ENCODE results near the gene MAFB.

Gene MAFB

GRCh38 chr20:40682104-40682981 is 6.7 kb downstream of the MAFB start:
- no peaks in the 10 kb centered on the region for H3K9me3 ChIP-seq (ENCODE audit: control insufficient read depth, low read length)
- DNase-seq, result no peak
- no peak overlapping the region for H3K4me3 ChIP-seq (ENCODE audit: insufficient read depth, low read depth, low read length, poor library complexity, severe bottlenecking)
- no peak overlapping the region for H3K27ac ChIP-seq (ENCODE audit: insufficient read depth, low read length, poor library complexity, severe bottlenecking)
- peaks cover 19% of the 10 kb centered on the region for H3K27me3 ChIP-seq (replicated peaks; ENCODE audit: control insufficient read depth, insufficient read depth, low read length, poor library complexity, severe bottlenecking)
- peaks cover 3% of the 10 kb centered on the region for H3K4me1 ChIP-seq (ENCODE audit: control insufficient read depth, insufficient read depth, low read length, poor library complexity, severe bottlenecking)
- no peaks in the 10 kb centered on the region for H3K36me3 ChIP-seq (ENCODE audit: control insufficient read depth, insufficient read depth, low read length)

GRCh38 chr20:40681684-40682083 is 7.4 kb downstream of the MAFB start:
- Histone ChIP-seq H3K27me3 (replicated peaks; ENCODE audit: control insufficient read depth, insufficient read depth, low read length, poor library complexity, severe bottlenecking) (peaks cover 19% of the 10 kb centered on the region), H3K4me3 (ENCODE audit: insufficient read depth, low read depth, low read length, poor library complexity, severe bottlenecking) (no peak overlapping the region), H3K4me1 (ENCODE audit: control insufficient read depth, insufficient read depth, low read length, poor library complexity, severe bottlenecking) (no peaks in the 10 kb centered on the region), H3K9me3 (ENCODE audit: control insufficient read depth, low read length) (no peaks in the 10 kb centered on the region), H3K36me3 (ENCODE audit: control insufficient read depth, insufficient read depth, low read length) (no peaks in the 10 kb centered on the region), H3K27ac (ENCODE audit: insufficient read depth, low read length, poor library complexity, severe bottlenecking) (no peak overlapping the region)
- no peak for DNase-seq

DNA sequence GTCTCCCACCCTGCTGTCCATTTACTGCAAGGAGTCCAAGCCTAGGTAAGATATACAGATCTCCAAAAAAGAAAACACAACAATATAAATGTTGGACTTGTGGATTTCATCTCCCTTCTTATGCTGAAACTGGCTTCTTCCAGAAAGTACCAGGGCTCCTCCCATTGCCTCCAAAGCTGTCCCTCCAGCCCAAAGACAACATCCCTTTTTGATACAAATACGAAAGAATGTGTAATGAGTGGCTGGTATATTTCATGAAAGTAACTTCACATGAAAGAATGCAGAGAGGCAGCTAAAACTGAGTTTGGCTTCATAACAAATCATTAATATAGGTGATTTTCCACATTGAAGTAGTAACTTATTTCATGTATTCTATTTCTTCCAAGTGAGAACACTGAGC is 7.9 kb downstream of the MAFB start:
- Histone ChIP-seq H3K9me3 (ENCODE audit: control insufficient read depth, low read length) (no peaks in the 10 kb centered on the region), H3K4me1 (ENCODE audit: control insufficient read depth, insufficient read depth, low read length, poor library complexity, severe bottlenecking) (no peaks in the 10 kb centered on the region), H3K27ac (ENCODE audit: insufficient read depth, low read length, poor library complexity, severe bottlenecking) (no peak overlapping the region), H3K27me3 (replicated peaks; ENCODE audit: control insufficient read depth, insufficient read depth, low read length, poor library complexity, severe bottlenecking) (peaks cover 19% of the 10 kb centered on the region), H3K4me3 (ENCODE audit: insufficient read depth, low read depth, low read length, poor library complexity, severe bottlenecking) (no peak overlapping the region), H3K36me3 (ENCODE audit: control insufficient read depth, insufficient read depth, low read length) (no peaks in the 10 kb centered on the region)
- no peak for DNase-seq

DNA sequence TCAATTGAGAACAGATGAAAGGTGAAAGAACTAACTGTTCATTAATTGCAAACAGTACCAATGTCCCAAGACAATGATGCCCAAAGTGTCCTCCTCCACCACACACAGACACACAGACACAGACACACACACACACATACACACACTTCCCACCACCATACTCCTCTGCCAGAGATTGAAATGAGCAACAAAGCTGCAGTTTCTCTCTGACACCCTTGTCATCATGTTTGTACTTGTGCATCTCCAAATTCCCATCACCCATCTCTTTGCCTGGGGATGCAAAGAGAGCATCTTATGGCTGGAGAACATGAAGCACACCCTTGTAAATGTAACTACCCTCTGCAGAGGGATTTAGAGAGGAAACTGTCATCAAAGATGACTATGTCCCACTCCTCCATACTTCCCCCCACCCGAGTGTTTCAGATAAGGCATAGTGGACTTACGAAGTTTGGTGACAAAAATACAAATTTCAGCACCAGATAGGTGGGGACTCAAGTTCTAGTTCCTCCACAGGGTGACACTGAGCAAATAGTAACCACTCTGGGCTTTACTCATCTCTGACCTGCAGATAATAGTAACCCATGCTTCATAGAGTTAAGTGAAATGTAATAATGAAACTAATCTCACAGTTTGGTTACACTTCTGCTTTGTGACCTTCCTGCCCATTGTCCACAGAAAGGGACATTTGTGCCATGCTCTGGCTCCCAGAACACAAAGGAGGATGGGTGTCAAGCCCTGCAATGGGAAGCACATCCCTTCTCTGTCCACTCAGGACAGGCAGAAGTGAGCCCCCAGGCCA is 8.7 kb downstream of the MAFB start:
- peaks cover 16% of the 10 kb centered on the region for H3K27me3 ChIP-seq (replicated peaks; ENCODE audit: control insufficient read depth, insufficient read depth, low read length, poor library complexity, severe bottlenecking)

GRCh38 chr20:40679184-40679583 is 9.9 kb downstream of the MAFB start:
- H3K4me1 ChIP-seq (ENCODE audit: control insufficient read depth, insufficient read depth, low read length, poor library complexity, severe bottlenecking), result no peaks in the 10 kb centered on the region
- no peak overlapping the region for H3K4me3 ChIP-seq (ENCODE audit: insufficient read depth, low read depth, low read length, poor library complexity, severe bottlenecking)
- no peaks in the 10 kb centered on the region for H3K36me3 ChIP-seq (ENCODE audit: control insufficient read depth, insufficient read depth, low read length)
- no peak overlapping the region for H3K27ac ChIP-seq (ENCODE audit: insufficient read depth, low read length, poor library complexity, severe bottlenecking)
- H3K27me3 ChIP-seq (replicated peaks; ENCODE audit: control insufficient read depth, insufficient read depth, low read length, poor library complexity, severe bottlenecking), result peaks cover 15% of the 10 kb centered on the region
- no peaks in the 10 kb centered on the region for H3K9me3 ChIP-seq (ENCODE audit: control insufficient read depth, low read length)
- no peak for DNase-seq

More for the DNA sequence above, 8.7 kb downstream of the MAFB start:
- no peaks in the 10 kb centered on the region for H3K36me3 ChIP-seq (ENCODE audit: control insufficient read depth, insufficient read depth, low read length)
- no peaks in the 10 kb centered on the region for H3K4me1 ChIP-seq (ENCODE audit: control insufficient read depth, insufficient read depth, low read length, poor library complexity, severe bottlenecking)
- H3K4me3 ChIP-seq (ENCODE audit: insufficient read depth, low read depth, low read length, poor library complexity, severe bottlenecking), result no peak overlapping the region
- no peak overlapping the region for H3K27ac ChIP-seq (ENCODE audit: insufficient read depth, low read length, poor library complexity, severe bottlenecking)
- H3K9me3 ChIP-seq (ENCODE audit: control insufficient read depth, low read length), result no peaks in the 10 kb centered on the region
- no peak for DNase-seq

- Histone ChIP-seq H3K27me3 (replicated peaks; ENCODE audit: control insufficient read depth, insufficient read depth, low read length, poor library complexity, severe bottlenecking) (peaks cover 15% of the 10 kb centered on the region), H3K27ac (ENCODE audit: insufficient read depth, low read length, poor library complexity, severe bottlenecking) (no peak overlapping the region), H3K4me1 (ENCODE audit: control insufficient read depth, insufficient read depth, low read length, poor library complexity, severe bottlenecking) (no peaks in the 10 kb centered on the region)
Observed at GRCh38 chr20:40678286-40678875, 10.7 kb downstream of the MAFB start.

DNA sequence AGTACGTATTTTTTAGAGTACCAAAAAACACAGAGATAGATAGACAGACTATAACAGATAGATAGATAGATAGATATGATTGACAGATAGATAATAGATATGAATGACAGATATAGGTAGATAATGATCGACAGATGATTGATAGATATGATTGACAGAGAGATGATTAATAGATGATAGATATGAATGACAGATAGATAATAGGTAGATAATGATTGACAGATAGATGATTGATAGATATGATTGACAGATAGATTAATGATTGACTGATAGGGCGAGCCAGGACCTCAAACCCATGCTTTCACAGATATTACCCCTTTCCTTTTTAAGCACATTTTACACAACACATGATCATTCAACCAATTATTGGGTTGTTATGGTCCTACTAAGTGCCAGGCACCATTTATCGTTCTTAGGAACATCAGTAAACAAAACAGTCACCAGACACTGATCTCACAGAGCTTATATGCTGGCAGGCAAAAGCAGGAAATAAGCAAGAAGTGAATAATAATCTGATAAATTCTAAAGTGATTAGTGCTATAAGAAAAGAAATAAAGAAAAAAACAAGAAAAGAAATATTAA is 11.6 kb downstream of the MAFB start:
- no peaks in the 10 kb centered on the region for H3K4me1 ChIP-seq (ENCODE audit: control insufficient read depth, insufficient read depth, low read length, poor library complexity, severe bottlenecking)
- peaks cover 7% of the 10 kb centered on the region for H3K27me3 ChIP-seq (replicated peaks; ENCODE audit: control insufficient read depth, insufficient read depth, low read length, poor library complexity, severe bottlenecking)
- no peak overlapping the region for H3K27ac ChIP-seq (ENCODE audit: insufficient read depth, low read length, poor library complexity, severe bottlenecking)

More at GRCh38 chr20:40678286-40678875, 10.7 kb downstream of the MAFB start:
- Histone ChIP-seq H3K4me3 (ENCODE audit: insufficient read depth, low read depth, low read length, poor library complexity, severe bottlenecking) (no peak overlapping the region), H3K9me3 (ENCODE audit: control insufficient read depth, low read length) (no peaks in the 10 kb centered on the region), H3K36me3 (ENCODE audit: control insufficient read depth, insufficient read depth, low read length) (no peaks in the 10 kb centered on the region)
- no peak for DNase-seq

GRCh38 chr20:40676491-40677269 is 12.4 kb downstream of the MAFB start:
- Histone ChIP-seq H3K9me3 (ENCODE audit: control insufficient read depth, low read length) (no peaks in the 10 kb centered on the region), H3K4me1 (ENCODE audit: control insufficient read depth, insufficient read depth, low read length, poor library complexity, severe bottlenecking) (no peaks in the 10 kb centered on the region), H3K36me3 (ENCODE audit: control insufficient read depth, insufficient read depth, low read length) (no peaks in the 10 kb centered on the region), H3K27ac (ENCODE audit: insufficient read depth, low read length, poor library complexity, severe bottlenecking) (no peak overlapping the region), H3K4me3 (ENCODE audit: insufficient read depth, low read depth, low read length, poor library complexity, severe bottlenecking) (no peak overlapping the region), H3K27me3 (replicated peaks; ENCODE audit: control insufficient read depth, insufficient read depth, low read length, poor library complexity, severe bottlenecking) (peaks cover under 1% of the 10 kb centered on the region)
- DNase-seq, result no peak

More for the DNA sequence above, 11.6 kb downstream of the MAFB start:
- no peak for DNase-seq
- no peak overlapping the region for H3K4me3 ChIP-seq (ENCODE audit: insufficient read depth, low read depth, low read length, poor library complexity, severe bottlenecking)
- H3K9me3 ChIP-seq (ENCODE audit: control insufficient read depth, low read length), result no peaks in the 10 kb centered on the region
- H3K36me3 ChIP-seq (ENCODE audit: control insufficient read depth, insufficient read depth, low read length), result no peaks in the 10 kb centered on the region

DNA sequence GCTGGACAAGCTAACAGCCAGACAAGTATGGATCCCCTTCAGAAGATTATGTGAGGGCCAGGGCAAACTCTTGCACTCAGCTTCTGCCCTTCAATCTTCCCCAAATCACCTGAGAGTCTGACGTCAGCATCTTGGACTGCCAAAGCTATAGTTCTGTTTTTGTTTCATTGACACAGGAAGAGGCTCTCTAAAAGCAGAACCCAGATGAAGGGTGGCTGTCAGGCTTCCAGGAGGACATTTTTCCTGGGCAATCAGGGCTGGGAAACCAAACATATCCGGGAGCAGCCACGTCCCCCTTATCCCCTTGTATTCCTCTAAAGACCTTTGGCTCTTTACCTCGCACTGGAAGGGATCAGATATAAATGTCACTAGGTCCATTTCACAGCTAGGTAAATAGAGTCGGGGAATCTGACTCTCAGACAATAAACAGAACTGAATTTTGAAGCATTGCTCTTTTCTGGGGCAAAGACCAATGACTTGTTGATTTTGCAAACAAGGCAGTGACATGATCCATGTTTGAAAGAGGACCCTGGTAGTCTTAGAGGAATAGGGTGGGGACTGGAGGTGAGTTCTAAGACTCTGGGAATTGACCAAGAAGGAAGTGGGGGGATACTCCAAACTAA is 13.3 kb downstream of the MAFB start:
- H3K36me3 ChIP-seq (ENCODE audit: control insufficient read depth, insufficient read depth, low read length), result no peaks in the 10 kb centered on the region
- no peak overlapping the region for H3K27ac ChIP-seq (ENCODE audit: insufficient read depth, low read length, poor library complexity, severe bottlenecking)
- H3K4me1 ChIP-seq (ENCODE audit: control insufficient read depth, insufficient read depth, low read length, poor library complexity, severe bottlenecking), result no peaks in the 10 kb centered on the region
- H3K27me3 ChIP-seq (replicated peaks; ENCODE audit: control insufficient read depth, insufficient read depth, low read length, poor library complexity, severe bottlenecking), result no peaks in the 10 kb centered on the region
- no peak for DNase-seq
- H3K4me3 ChIP-seq (ENCODE audit: insufficient read depth, low read depth, low read length, poor library complexity, severe bottlenecking), result no peak overlapping the region
- no peaks in the 10 kb centered on the region for H3K9me3 ChIP-seq (ENCODE audit: control insufficient read depth, low read length)

Measured in effector memory CD4-positive, alpha-beta T cell (primary cell).